K562 (cell line): ENCODE data around the gene SERPIND1.
"Not testable (repeated sequence)": the region's sequence is repeated elsewhere in the genome, so short reads cannot be mapped to it uniquely, and the experiment has no call there.

ENCODE experiments used
- CTCF ChIP-seq, 3 experiments: IDR thresholded peaks in 2 of 3; conservative IDR thresholded peaks in 1 of 3; 2 replicates each; pipeline ENCODE4 v1.5.1; 2011 to 2012; ENCODE audit warnings: low read length in 3 of 3, mild to moderate bottlenecking in 3 of 3, control low read depth in 2 of 3, improper control_type of control experiment in 1 of 3, inconsistent platforms in 1 of 3, low read depth in 1 of 3, mixed read lengths in 1 of 3, moderate library complexity in 1 of 3; ENCODE audit not compliant: insufficient read depth in 2 of 3
- ELF4 ChIP-seq: fragments of 450-650 bp; formaldehyde crosslinking; IDR thresholded peaks from 2 replicates; pipeline ENCODE4 v1.4.0; 2022; ENCODE audit warnings: missing genetic modification characterization
- FOS ChIP-seq: IDR thresholded peaks from 3 replicates; pipeline ENCODE4 v1.6.1; 2011; ENCODE audit not compliant: insufficient read length; ENCODE audit errors: extremely low read depth
- FOXK2 ChIP-seq, 2 experiments: fragments of 450-650 bp; IDR thresholded peaks in 1 of 2; conservative IDR thresholded peaks in 1 of 2; 2 replicates each; pipeline ENCODE4 v1.6.1; 2016; ENCODE audit warnings: low read depth in 2 of 2, mild to moderate bottlenecking in 1 of 2
- FOXO4 ChIP-seq: fragments of 450-650 bp; formaldehyde crosslinking; IDR thresholded peaks from 2 replicates; pipeline ENCODE4 v1.4.0; 2020; ENCODE audit warnings: mild to moderate bottlenecking, moderate library complexity
- NFIC ChIP-seq: fragments of 450-650 bp; IDR thresholded peaks from 2 replicates; pipeline ENCODE4 v1.6.1; 2017; ENCODE audit warnings: mild to moderate bottlenecking, inconsistent platforms
- NFRKB ChIP-seq: fragments of 450-650 bp; IDR thresholded peaks from 2 replicates; pipeline ENCODE4 v1.6.1; 2016; ENCODE audit warnings: low read depth
- NRF1 ChIP-seq, 2 experiments: fragments of 450-650 bp; IDR thresholded peaks in 1 of 2; conservative IDR thresholded peaks in 1 of 2; 2 replicates each; pipeline ENCODE4 v1.6.1; 2014; ENCODE audit warnings: mild to moderate bottlenecking in 2 of 2
- ZFP30 ChIP-seq: fragments of 250-450 bp; sonication (Bioruptor Pico); IDR thresholded peaks from 2 replicates; pipeline ENCODE4 v1.8.0; 2022; ENCODE audit warnings: moderate library complexity, mild to moderate bottlenecking, inconsistent platforms, borderline replicate concordance
- ZNF589 ChIP-seq: fragments of 200-800 bp; sonication (Bioruptor generic); IDR thresholded peaks from 2 replicates; pipeline ENCODE4 v1.6.1; 2016; ENCODE audit warnings: low read depth, missing genetic modification characterization, missing compliant biosample characterization
- ZSCAN29 ChIP-seq: fragments of 450-650 bp; IDR thresholded peaks from 2 replicates; pipeline ENCODE4 v1.6.1; 2017

DNA sequence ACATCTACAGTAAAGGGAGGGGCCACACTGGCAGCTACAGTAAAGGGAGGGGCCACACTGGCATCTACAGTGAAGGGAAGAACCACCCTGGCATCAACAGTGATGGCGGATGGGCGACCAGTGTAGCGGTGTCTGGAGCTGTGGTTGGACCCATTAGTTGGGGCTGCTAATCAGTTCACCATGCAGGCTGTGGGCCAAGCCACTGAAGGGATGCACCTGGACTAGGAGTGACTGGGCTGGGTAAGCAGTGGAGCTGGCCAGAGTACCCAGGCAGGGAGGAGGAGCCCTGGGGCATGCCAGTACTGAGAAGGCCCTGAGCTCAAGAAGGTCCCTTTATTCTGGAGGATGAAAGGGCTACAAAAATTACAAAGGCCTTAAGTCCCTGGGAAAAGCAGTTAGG lies 37.0 kb upstream of the SERPIND1 start:
- not testable (repeated sequence) for TF ChIP-seq ZFP30 (CRISPR knock-in tag); ELF4 (CRISPR knock-in tag); CTCF (IDR thresholded peaks at IDR 0.05 in 2 of 3, conservative IDR thresholded peaks at IDR 0.05 in 1 of 3; ENCODE audit: insufficient read depth in 2 of 3, low read depth in 1 of 3, low read length in 3 of 3); FOXK2 (conservative IDR thresholded peaks at IDR 0.05 in 1 of 2, IDR thresholded peaks at IDR 0.05 in 1 of 2; ENCODE audit: low read depth in 2 of 2); ZSCAN29; NFIC; NRF1 (conservative IDR thresholded peaks at IDR 0.05 in 1 of 2, IDR thresholded peaks at IDR 0.05 in 1 of 2); FOS; NFRKB; FOXO4 (CRISPR knock-in tag); ZNF589 (CRISPR knock-in tag)
